T-helper 2 cell treated with Interferon-gamma antibody and Interleukin-4, amounts not matched to agents 100 ng/mL and 5 ng/mL, for 36 hours (primary cell): ENCODE measurements around the gene SPATA2. TPM values are rescaled to one million over a fixed set of nuclear protein-coding genes. Genes with fewer than 3 reads are reported as not detected.
"Not testable (repeated sequence)": the region's sequence is repeated elsewhere in the genome, so short reads cannot be mapped to it uniquely, and the experiment has no call there.

ENCODE experiments used
- intact Hi-C: fragments of 100-400 bp; cut with micrococcal nuclease; formaldehyde crosslinking; loops from one replicate; pipeline ENCODE4 v1.15.1; 2023
- total RNA-seq: library from RNA; stranded (reverse); gene quantifications from 2 replicates; pipeline ENCODE4 v1.2.3, GENCODE V29; 2022

SPATA2 gene
- total RNA-seq, 1 donor from 2014 or later = 8.0 TPM

DNA sequence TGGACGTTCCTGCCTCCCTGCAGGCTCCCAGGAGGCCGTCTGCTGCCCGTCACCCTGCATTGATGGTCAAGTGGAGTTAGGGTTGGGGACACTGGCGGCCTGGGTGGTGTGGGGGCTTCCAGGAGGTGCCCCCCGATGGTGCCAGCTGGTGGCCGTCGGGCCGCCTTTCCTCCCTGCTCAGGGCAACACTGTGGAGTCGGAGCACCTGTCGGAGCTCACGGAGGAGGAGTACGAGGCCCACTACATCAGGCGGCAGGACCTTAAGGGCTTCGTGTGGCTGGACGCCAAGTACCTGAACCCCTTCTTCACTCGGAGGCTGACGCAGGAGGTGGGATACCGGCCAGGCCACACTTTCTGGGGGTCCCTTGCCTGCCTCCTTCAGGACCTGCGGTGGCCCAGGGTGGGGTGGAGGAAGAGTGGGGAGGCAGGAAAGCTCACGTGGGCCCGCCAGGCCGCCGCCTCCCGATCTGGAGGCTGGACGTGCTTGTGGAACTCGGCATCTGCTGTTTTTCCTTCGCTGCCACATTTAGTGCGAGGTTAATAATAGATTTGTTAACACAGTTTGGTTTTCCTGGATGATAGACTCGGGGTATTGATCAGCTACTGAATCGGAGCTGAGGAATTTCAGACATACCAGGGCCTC, 28.6 kb downstream of the SPATA2 start:
- intact Hi-C loops = no loop called here

DNA sequence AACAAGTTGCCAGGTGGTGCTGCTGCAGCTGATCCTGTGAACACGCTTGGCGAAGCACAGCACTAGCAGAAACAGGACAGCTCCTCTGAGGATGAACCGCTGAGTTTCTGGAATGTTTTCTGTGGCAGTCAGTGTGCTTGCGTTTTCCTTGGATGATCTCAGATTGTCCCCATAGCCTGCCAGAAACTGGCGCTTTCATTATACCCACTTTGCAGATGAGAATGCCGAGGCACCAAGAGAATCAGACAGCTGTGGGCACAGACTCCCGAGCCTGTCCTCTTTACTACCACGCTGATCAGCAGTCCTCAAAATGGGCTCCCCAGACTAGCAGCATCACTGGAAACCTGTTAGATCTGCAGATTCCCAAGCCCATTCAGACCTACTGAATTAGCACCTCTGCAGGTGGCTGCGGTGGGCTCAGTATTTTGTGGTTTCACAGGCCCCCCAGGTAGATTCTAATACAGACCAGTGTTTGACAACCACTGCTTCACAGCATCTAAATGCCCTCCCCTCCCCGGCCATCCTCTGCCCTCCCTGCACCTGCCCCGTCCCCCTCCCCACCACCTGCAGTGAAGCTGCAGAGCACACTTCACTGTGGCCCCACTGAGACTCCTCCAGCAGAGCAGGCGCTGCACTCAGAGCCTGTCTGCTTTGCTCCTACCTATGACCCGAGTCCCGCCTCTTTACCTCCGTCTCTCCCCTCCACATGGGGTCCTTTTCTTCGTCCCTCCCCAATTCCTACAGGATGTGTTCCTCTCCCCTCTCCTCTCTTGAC, 29.6 kb downstream of the SPATA2 start:
- intact Hi-C loops = no loop called here

DNA sequence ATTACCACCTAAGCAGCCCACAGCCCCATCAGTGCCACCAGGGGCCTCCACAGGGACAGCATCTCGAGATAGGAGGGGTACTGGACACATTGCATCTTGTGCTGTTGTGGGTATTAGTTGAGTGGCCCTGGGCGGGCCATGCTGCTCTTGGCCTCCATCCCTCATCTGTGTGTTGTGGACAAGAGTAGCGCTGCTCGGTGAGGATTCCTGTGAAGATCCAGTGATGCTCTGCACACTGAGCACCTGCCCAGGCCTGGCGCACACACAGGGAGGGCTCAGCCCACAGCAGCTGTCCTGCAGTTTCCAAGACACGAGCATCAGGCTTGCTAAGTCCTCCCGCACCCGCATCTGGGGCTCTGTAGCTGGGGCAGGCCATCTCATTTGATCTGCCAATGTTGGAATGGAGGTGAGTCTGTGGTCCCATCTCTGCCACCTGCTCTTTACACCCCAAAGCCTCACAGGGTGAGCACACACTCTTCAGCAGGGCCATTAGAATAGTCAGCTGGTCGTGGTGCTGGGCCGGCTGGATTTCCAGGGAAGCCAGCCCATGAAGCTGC, 32.0 kb downstream of the SPATA2 start:
- intact Hi-C loops = no loop called here

DNA sequence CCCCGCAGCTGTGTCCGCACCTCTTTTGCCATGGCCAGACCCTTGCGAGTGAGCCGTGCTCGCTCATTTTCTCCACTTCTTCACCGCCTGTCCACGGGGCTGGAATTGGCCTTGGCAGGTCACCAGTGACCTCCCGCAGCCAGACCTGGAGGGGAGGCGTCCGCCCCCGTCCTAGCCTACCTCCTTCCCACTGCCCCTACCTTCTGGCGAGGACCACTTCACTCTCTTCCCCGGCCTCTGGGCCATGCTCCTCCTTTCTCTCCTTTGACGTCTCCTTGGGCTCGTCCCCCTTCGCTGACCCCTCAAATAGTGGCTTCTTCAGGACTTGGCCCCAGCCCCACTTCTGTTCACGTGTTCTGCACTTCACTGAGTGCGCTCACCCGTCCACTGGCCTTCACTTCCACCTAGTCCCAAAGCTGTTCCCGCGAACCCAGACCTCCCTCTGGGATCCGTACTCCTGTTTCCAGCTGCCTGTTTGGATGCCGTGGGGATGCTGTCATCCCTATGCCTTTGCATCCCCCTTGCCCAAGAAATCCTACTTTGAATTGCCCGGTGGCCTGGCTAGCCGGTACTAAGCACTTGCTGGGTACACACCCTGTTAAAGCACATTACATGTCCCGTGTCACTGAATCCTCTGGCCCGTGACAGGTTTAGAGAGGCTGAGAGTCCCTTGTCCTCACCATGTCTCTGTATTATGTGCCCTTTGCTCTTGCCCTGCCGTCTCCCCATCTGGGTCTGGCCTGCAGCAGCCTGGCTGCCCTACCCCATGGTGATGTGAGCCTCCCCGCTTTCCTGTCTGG, 33.0 kb downstream of the SPATA2 start:
- intact Hi-C loops = no loop called here

DNA sequence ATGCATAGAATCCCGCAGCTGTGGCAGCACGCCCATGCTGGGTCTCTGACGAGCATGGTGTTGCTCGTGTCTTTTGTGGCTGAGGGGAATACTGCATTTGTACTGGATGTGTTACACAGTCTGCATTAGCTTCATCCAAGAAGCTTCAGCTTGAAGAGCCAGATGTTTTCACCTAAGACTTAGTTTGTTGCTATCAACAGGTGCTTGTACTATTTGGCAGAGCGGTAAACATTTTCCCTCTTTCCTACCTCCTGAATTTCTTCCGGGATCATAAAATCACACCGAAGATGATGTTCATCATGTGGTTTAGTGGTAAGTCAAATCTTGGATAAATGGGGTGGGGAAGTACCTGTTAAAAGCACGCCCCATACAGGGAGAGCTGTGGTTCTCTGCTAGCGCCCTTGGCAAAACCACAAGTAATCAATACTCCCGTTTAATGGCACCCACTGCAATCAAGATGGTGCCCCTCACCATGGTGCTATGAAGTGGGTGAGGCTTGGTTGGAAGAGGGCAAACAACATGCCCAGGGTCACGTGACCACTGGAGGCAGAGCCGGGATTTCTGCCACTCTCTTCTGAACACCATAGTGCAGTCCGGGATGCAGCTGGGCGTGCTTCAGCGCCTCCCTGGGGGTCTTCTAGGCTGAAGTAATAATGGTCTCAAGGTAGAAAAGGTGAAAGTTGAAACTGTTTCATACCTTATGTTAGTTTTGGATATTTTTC, 34.4 kb downstream of the SPATA2 start:
- intact Hi-C loops = no loop called here

DNA sequence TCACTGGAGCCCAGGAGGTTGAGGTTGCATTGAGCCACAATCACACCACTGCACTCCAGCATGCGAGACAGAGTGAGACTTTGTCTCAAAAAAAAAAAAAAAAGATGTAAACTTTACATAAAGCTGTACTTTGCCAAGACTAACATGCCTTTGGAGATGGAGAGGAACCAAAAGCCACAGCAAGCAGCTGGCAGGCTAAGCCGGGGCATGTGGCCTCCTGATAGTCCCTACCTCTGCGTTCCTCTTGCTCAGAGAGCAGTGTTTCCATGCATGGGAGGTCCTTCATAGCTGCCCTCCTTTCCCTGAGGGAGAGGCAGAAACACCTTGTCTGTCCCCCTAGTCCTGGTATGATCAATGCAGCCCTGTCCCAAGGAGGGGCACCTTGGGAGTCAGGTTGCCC, 35.2 kb downstream of the SPATA2 start:
- intact Hi-C loops = no loop called here

DNA sequence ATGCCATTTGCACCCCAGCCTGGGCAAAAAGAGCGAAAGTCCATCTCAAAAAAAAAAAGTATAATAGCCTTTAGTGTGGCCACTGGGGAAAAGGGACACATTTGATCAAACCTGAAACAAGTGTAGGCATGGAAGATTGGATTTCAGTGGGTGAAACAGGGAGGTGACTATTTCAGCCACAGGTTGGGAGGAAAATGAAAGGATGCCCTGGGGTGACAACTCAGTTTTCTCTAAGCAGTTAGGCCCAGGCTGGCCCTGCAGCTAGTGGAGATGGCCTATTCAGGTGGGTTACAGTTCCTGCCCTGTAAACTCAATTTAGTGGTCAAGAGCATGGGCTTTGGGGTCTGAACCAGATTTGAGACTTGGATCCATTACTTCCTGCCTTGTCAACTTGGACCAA, 36.4 kb downstream of the SPATA2 start:
- intact Hi-C loops = no loop called here

DNA sequence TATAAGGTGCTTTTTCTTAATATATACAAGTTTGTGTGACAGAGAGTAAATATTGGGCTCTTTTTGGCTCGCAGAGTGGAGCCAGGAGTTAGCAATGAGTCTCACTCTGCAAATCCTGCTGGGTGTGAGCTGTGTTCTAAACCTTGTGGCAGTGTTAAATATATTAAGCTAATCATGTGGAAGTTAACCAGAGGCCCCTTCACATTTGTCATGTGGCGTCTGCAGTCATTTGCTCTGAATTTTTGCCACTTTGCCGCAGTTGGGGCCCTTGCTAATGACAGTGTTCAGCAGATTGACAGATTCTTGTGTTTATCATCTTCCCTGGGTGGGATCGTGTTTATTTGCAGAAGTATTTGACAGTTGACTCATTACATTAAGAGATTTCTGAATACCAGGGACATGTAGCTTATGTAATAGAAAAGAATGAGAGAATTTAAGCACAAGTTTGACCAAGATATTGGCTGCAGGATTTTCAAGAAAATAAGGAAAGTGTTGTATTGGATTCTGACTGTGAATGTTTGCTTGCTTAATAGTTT, 37.9 kb downstream of the SPATA2 start:
- intact Hi-C loops = no loop called here

DNA sequence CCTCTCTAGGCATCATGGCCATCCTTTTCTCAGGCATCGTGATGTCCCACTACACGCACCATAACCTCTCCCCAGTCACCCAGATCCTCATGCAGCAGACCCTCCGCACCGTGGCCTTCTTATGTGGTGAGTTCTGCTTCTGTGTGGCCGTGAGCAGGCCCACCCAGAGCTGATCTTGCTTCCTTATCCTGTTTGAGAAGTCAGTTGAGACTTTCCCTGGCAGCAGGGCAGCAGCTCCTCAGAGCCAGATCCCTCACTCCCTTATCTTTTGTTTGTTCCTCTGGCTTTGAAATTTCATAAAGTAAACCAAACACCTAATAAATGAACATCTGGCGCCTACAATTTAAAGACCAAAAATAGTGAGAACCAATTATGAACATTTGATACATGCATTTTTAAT, 40.6 kb downstream of the SPATA2 start:
- intact Hi-C loops = no loop called here

DNA sequence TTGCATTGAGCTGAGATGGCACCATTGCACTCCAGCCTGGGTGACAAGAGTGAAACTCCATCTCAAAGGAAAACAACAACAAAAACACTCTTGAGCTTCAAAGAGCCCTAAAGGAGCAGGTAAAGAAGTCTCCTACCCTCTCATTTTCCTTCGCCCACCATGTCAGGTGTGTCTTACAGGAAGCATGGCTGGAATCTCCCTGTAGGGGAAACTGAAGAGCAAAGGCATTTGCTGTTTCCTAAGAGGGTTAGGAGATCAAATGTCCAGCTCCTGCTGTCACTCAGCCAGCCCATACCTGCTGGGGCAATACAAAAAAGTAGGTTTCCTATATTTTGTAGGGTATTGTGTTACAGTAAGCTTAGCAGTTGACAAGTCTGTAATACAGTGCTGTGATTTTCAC, 43.3 kb downstream of the SPATA2 start:
- intact Hi-C loops = no loop called here

DNA sequence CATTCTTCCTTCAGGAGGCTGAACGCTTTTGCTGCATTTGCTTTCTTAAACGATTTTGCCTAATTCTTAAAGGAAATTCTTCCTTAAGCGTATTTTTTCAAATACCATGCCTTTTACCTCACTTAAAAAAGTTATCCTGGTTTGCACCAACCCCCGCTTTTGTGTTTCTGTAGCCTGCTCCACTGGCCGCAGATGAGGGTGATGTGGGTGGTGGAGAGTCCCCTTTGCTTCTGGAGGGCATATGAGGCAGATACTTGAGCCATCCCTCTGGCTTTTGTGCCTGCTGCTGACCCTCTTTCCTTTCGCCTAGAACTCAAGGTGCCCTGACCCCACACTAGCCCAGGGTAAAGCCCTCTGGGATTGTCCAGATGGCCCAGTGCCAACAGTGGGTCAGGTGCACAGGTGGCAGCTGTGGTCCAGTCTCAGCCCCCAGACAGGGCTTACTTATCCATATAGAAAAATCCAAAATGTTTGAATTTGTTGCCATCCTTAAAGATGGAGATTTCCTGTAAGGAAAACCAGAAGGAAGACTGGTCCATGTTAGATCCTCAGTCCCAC, 43.9 kb downstream of the SPATA2 start:
- intact Hi-C loops = no loop called here

DNA sequence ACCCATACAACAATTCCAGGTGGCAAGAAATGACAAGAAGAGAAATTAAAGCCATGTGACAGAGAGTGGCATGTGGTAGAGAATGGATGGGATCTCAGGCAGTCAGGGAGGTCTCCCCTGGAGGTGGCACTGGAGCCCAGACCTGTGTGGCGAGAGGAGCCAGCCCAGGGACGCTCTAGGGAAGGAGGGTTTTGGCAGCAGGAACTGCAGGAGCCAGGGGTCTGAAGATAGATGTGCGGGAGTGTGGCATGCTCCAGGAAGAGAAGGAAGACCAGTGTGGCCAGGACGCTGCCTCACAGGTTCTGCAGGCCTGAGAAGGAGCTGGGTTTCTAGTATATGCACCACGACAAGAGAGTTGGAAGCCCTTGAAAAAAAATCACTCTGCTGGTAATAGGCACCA, 45.1 kb downstream of the SPATA2 start:
- intact Hi-C loops = no loop called here

DNA sequence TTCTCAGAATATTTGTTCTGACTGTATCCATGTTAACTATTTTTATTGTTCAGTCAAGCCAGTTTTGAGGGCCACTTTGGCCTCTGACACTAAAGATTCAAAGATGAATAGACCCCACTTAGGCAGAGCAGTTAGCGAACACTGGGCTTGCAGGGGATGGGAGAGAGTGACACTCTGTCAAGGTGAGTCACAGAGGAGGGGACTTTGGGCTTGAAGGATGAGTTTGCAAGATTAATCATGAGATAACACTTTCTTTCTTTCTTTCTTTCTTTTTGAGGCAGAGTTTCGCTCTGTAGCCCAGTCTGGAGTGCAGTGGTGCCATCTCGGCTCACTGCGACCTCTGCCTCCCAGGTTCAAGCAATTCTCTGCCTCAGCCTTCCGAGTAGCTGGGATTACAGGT, 46.4 kb downstream of the SPATA2 start:
- intact Hi-C loops = no loop called here

DNA sequence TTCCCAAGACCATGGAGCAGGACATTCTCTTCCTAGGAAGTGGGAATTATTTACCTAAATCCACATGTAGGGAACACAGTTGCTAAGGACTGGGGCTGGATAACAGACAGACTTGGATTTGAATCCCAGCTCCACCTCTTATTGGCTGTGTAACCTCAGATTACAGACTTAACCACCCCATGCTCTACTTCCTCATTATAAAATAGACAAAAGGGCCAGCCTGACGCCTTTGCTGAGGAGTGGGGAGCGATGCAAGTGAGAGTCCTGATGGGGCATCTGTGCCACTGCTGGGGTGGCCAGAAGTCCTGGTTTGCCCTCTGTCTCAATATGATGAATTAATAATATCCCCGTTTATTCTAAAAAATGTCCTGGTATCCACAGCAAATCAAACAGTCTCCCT, 46.8 kb downstream of the SPATA2 start:
- intact Hi-C loops = no loop called here

DNA sequence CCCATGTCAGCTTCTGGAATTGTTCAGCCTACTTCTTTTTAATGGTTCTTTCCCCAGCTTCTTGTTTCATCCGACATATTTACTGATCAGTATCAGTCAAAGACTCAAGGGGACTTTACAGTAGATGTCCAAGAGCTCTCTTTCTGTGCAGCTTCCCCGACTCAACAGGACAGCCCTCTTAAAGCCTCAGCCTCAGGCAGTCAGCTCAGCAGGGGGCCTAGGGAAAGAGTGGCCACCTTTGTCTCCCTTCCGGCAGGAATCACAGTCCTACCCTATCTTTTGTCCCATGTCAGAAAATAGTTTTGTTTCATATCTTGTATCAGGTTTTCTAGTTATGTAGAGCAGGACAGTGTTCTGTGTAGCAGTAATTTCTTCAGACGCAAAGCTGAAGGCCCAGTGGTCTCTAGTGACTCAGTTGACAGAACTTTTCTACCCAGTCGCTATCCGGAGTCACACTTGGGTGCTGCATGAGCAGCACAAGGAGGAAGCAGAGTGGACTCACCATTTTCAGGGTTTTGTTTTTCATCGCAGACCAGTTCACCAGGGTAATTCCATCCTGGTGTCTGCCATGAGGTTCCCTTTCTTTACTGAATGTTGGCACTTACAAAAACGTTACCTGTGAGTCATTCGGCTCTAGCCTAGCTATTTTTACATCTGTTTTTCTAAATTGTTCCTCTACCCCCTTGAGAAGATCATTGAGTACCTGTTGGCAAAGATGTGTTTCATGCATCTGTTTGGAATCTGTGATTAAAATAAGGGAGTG, 47.7 kb downstream of the SPATA2 start:
- intact Hi-C loops = no loop called here

DNA sequence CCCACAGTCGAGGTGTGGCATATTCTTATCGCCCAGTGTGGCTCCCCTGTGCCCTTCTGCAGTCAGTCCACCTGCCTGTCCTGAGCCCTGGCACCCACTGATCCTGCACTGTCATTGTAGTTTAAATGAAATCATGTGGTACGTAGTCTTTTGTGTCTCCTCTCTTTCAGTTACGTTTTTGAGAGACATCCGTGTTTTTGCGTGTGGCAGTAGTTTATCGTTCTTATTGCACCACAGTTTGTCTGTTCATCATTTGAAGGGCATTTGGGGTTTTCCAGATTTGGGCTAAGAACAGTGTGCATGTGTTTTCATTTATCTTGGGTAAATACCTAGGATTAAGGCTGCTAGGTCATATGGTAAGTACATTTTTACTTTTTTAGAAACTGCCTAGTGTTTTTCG, 49.3 kb downstream of the SPATA2 start:
- intact Hi-C loops = no loop called here

DNA sequence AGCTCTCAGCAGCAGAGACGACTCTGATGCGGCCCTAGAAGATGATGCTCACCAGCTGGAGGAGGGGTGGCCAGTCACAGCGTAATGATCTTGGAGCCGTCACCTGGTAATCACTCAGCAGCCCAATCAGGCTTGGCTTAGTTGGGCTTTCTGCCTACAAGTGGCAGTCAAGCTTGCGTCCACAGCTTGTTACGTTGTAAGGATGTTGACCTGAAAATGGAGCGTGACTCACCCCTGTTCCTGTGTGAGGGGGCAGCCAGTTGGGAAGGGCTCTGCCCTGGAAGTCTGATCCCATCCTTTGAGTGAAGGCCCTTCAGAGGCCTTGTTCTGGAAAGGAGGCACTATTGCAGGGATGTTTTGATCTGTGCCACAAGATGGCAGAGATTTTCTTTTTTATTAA, 49.8 kb downstream of the SPATA2 start:
- intact Hi-C loops = no loop called here

DNA sequence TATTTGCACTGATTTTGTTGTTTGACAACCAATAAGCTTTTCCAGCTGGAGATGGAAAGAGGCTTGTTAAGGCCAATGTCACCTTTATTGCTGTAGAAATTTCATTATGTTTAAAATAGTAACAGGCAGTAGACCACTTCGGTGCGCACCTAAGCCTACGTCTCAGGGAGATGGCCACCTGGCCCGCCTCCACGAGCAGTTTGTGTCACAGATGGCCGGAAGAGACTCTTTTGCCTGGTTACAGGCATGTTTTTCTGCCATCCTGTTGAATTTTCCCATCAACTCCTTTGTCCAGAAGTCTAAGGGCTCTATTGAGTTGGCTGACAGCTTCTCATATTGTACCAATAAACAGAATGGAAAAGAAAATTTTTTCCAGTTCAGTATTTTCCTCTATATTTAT, 51.7 kb downstream of the SPATA2 start:
- intact Hi-C loops = no loop called here

DNA sequence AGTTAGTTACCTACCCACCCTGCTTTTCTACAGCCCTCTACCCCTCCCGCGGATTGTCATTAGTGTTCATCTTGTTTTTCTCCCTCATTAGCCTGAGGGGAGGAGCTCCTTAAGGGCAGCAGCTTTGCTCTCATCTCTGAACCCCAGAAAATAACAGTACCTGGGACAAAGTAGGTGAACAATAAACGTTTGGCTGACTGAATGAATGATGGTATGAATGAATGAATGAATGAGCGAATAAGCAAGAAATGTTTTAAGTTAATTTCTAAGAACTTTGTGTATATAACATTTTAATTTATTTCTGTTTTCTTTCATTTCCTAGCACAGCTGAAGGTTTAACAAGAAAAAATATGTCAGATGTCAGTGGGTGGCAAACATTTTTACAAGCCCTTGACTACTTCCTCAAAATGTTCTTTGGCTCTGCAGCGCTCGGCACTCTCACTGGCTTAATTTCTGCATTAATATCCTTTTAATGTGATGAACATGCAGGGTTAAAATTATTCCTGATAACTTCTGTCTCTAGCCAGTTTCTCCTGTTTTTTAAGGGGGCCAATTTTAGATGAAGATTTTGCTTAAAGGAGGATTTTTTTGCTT, 52.6 kb downstream of the SPATA2 start:
- intact Hi-C loops = no loop called here

DNA sequence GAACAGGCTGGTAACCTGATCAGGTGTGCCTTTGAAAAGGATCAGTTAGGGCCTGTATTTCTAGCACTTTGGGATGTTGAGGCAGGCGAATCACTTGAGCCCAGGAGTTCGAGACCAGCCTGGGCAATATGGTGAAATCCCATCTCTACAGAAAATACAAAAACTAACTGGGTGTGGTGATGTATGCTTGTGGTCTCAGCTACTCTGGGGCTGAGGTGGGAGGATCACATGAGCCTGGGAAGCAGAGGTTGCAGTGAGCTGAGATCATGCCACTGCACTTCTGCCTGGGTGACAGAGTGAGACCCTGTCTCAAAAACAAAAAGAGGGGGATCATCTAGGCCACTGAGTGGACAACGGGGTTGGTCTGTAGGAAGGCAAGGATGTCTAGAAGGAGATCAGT, 54.1 kb downstream of the SPATA2 start:
- intact Hi-C loops = not testable (repeated sequence)
